ENCODE measurements around the gene CACNA1G.

- TF ChIP-seq EZH2 (IDR thresholded peaks at IDR 0.05; ENCODE audit: borderline replicate concordance) (no peak), CTCF (IDR thresholded peaks at IDR 0.05; ENCODE audit: poor library complexity) (no peak)
Measured at GRCh38 chr17:50570528-50570927, 10.0 kb downstream of the CACNA1G start.

All from hepatocyte (in vitro differentiated cells).